Neural progenitor cell (in vitro differentiated cells): ENCODE results near the gene CAMK2D. TPM values are rescaled to one million over a fixed set of nuclear protein-coding genes. Genes with fewer than 3 reads are reported as not detected.

Experiments
- DNase-seq: peaks from one replicate; pipeline ENCODE4 v3.0.0-alpha.2; 2016; ENCODE audit warnings: low spot score
- H2AFZ ChIP-seq: fragments of 200-600 bp; sonication (generic); replicated peaks from 2 replicates; pipeline ENCODE4 v1.6.1; 2016; ENCODE audit warnings: antibody characterized with exemption
- H3F3A ChIP-seq: fragments of 200-600 bp; sonication (generic); 2 replicates; pipeline ENCODE4 v1.6.1; 2016; ENCODE audit warnings: antibody characterized with exemption, low read depth
- H3K27ac ChIP-seq: fragments of 200-600 bp; sonication (generic); 2 replicates; pipeline ENCODE4 v1.5.1; 2016; ENCODE audit warnings: mild to moderate bottlenecking
- H3K27me3 ChIP-seq: fragments of 200-600 bp; sonication (generic); 2 replicates; pipeline ENCODE4 v1.6.1; 2016; ENCODE audit warnings: mild to moderate bottlenecking, moderate library complexity
- H3K36me3 ChIP-seq: fragments of 200-600 bp; sonication (generic); 2 replicates; pipeline ENCODE4 v1.5.1; 2016
- H3K4me1 ChIP-seq: fragments of 200-600 bp; sonication (generic); 2 replicates; pipeline ENCODE4 v1.6.1; 2016; ENCODE audit warnings: mixed run types
- H3K4me2 ChIP-seq: fragments of 200-600 bp; sonication (generic); 2 replicates; pipeline ENCODE4 v1.6.1; 2016
- H3K4me3 ChIP-seq: fragments of 200-600 bp; sonication (generic); 2 replicates; pipeline ENCODE4 v1.5.1; 2016
- H3K79me2 ChIP-seq: fragments of 200-600 bp; sonication (generic); 2 replicates; pipeline ENCODE4 v1.6.1; 2016; ENCODE audit warnings: low read depth
- H3K9ac ChIP-seq: fragments of 200-600 bp; sonication (generic); 2 replicates; pipeline ENCODE4 v1.6.1; 2016
- H3K9me3 ChIP-seq: fragments of 200-600 bp; sonication (generic); 2 replicates; pipeline ENCODE4 v1.5.1; 2016; ENCODE audit warnings: low read depth
- H4K20me1 ChIP-seq: fragments of 200-600 bp; sonication (generic); 2 replicates; pipeline ENCODE4 v1.6.1; 2016; ENCODE audit warnings: low read depth
- H3K27ac Mint-ChIP-seq: 3 replicates; pipeline ENCODE4 v1.8.0; 2021; ENCODE audit warnings: mixed read lengths
- H3K27me3 Mint-ChIP-seq: 2 replicates; pipeline ENCODE4 v1.8.0; 2022; ENCODE audit warnings: low read depth, mild to moderate bottlenecking, inconsistent platforms, moderate library complexity, mixed read lengths; ENCODE audit not compliant: insufficient read depth
- H3K36me3 Mint-ChIP-seq: 3 replicates; pipeline ENCODE4 v1.8.0; 2021; ENCODE audit warnings: mixed read lengths
- H3K4me1 Mint-ChIP-seq: 3 replicates; pipeline ENCODE4 v1.8.0; 2021; ENCODE audit warnings: mixed read lengths
- H3K4me3 Mint-ChIP-seq: 3 replicates; pipeline ENCODE4 v1.8.0; 2021; ENCODE audit warnings: mild to moderate bottlenecking, moderate library complexity, mixed read lengths
- H3K9me3 Mint-ChIP-seq: 3 replicates; pipeline ENCODE4 v1.8.0; 2020; ENCODE audit warnings: mixed read lengths
- CTCF ChIP-seq: fragments of 200-600 bp; sonication (generic); IDR thresholded peaks from 2 replicates; pipeline ENCODE4 v1.5.1; 2017; ENCODE audit warnings: antibody characterized with exemption, mild to moderate bottlenecking
- EZH2 ChIP-seq: fragments of 200-600 bp; sonication (generic); IDR thresholded peaks from 2 replicates; pipeline ENCODE4 v1.6.1; 2017; ENCODE audit warnings: antibody characterized with exemption, mild to moderate bottlenecking, moderate library complexity
- EZH2phosphoT487 ChIP-seq: fragments of 200-600 bp; sonication (generic); IDR thresholded peaks from 2 replicates; pipeline ENCODE4 v1.6.1; 2017; ENCODE audit warnings: antibody characterized with exemption
- total RNA-seq: library from RNA; depleted of rRNA; stranded (reverse); fragments of >200 nt; gene quantifications from 2 replicates; pipeline ENCODE4 v1.2.3, GENCODE V29; 2015; ENCODE audit warnings: low replicate concordance

CAMK2D gene
- total RNA-seq, 1 donor from 2014 or later = 33.2 TPM

- H3K27ac ChIP-seq = no peak overlapping the region
- Mint-ChIP-seq H3K9me3 (no peaks in the 10 kb centered on the region), H3K36me3 (no peaks in the 10 kb centered on the region), H3K4me1 (peaks cover 42% of the 10 kb centered on the region), H3K27me3 (peaks cover 11% of the 10 kb centered on the region), H3K4me3 (peak overlapping the region; percentile 76), H3K27ac (no peak overlapping the region)
- H3K4me3 ChIP-seq = no peak overlapping the region
- peaks cover 14% of the 10 kb centered on the region for H3K4me1 ChIP-seq
- H3K79me2 ChIP-seq = peaks cover 12% of the 10 kb centered on the region
- H2AFZ ChIP-seq = no peak overlapping the region
- H3K36me3 ChIP-seq = no peaks in the 10 kb centered on the region
- H4K20me1 ChIP-seq = no peaks in the 10 kb centered on the region
- peaks cover 4% of the 10 kb centered on the region for H3K27me3 ChIP-seq
- no peak overlapping the region for H3K4me2 ChIP-seq
- H3K9me3 ChIP-seq = no peaks in the 10 kb centered on the region
- peaks cover 18% of the 10 kb centered on the region for H3F3A ChIP-seq
- no peak for TF ChIP-seq EZH2phosphoT487
- TF ChIP-seq CTCF = no peak
- TF ChIP-seq EZH2 = no peak
- H3K9ac ChIP-seq = no peak overlapping the region
- DNase-seq = no peak
Measured at GRCh38 chr4:113758372-113758771, 3.2 kb downstream of the CAMK2D start.

GRCh38 chr4:113757486-113757885, 4.1 kb downstream of the CAMK2D start:
- no peaks in the 10 kb centered on the region for H3K9me3 Mint-ChIP-seq
- peaks cover 9% of the 10 kb centered on the region for H3F3A ChIP-seq
- peaks cover 38% of the 10 kb centered on the region for H3K4me1 Mint-ChIP-seq
- H3K9me3 ChIP-seq = no peaks in the 10 kb centered on the region
- H3K27ac Mint-ChIP-seq = no peak overlapping the region
- peaks cover 13% of the 10 kb centered on the region for H3K4me1 ChIP-seq
- H3K36me3 ChIP-seq = no peaks in the 10 kb centered on the region
- no peaks in the 10 kb centered on the region for H3K36me3 Mint-ChIP-seq
- H3K4me2 ChIP-seq = no peak overlapping the region
- no peak overlapping the region for H3K4me3 Mint-ChIP-seq
- H2AFZ ChIP-seq = no peak overlapping the region
- H4K20me1 ChIP-seq = no peaks in the 10 kb centered on the region
- DNase-seq = no peak
- no peak overlapping the region for H3K4me3 ChIP-seq
- TF ChIP-seq EZH2phosphoT487 (no peak), EZH2 (no peak), CTCF (no peak)
- H3K27ac ChIP-seq = no peak overlapping the region
- H3K27me3 Mint-ChIP-seq = peaks cover 9% of the 10 kb centered on the region
- H3K9ac ChIP-seq = no peak overlapping the region
- H3K27me3 ChIP-seq = peaks cover 4% of the 10 kb centered on the region
- H3K79me2 ChIP-seq = peaks cover 12% of the 10 kb centered on the region

- Histone ChIP-seq H3K36me3 (no peaks in the 10 kb centered on the region), H3K79me2 (peaks cover 12% of the 10 kb centered on the region), H3K4me1 (peaks cover 13% of the 10 kb centered on the region), H4K20me1 (no peaks in the 10 kb centered on the region), H3K9ac (no peak overlapping the region), H3K4me3 (no peak overlapping the region), H3K9me3 (no peaks in the 10 kb centered on the region), H2AFZ (no peak overlapping the region), H3K27ac (no peak overlapping the region), H3K27me3 (peaks cover 4% of the 10 kb centered on the region), H3K4me2 (no peak overlapping the region), H3F3A (no peaks in the 10 kb centered on the region)
- no peak for DNase-seq
- TF ChIP-seq EZH2 (no peak), CTCF (no peak), EZH2phosphoT487 (no peak)
- H3K4me1 Mint-ChIP-seq = peaks cover 37% of the 10 kb centered on the region
- peaks cover 4% of the 10 kb centered on the region for H3K27me3 Mint-ChIP-seq
- H3K27ac Mint-ChIP-seq = no peak overlapping the region
- H3K36me3 Mint-ChIP-seq = no peaks in the 10 kb centered on the region
- no peak overlapping the region for H3K4me3 Mint-ChIP-seq
- H3K9me3 Mint-ChIP-seq = no peaks in the 10 kb centered on the region
Measured at GRCh38 chr4:113756005-113756410, 5.5 kb downstream of the CAMK2D start.

GRCh38 chr4:113750734-113751133, 10.8 kb downstream of the CAMK2D start:
- Histone ChIP-seq H3K36me3 (no peaks in the 10 kb centered on the region), H2AFZ (no peak overlapping the region), H3K9ac (no peak overlapping the region), H3K27me3 (no peaks in the 10 kb centered on the region), H3F3A (no peaks in the 10 kb centered on the region), H3K79me2 (no peaks in the 10 kb centered on the region), H3K27ac (no peak overlapping the region), H4K20me1 (no peaks in the 10 kb centered on the region), H3K9me3 (no peaks in the 10 kb centered on the region), H3K4me1 (peaks cover 7% of the 10 kb centered on the region), H3K4me3 (no peak overlapping the region), H3K4me2 (no peak overlapping the region)
- DNase-seq = no peak
- H3K4me3 Mint-ChIP-seq = no peak overlapping the region
- no peak overlapping the region for H3K27ac Mint-ChIP-seq
- H3K9me3 Mint-ChIP-seq = no peaks in the 10 kb centered on the region
- no peaks in the 10 kb centered on the region for H3K27me3 Mint-ChIP-seq
- peaks cover 3% of the 10 kb centered on the region for H3K36me3 Mint-ChIP-seq
- TF ChIP-seq EZH2phosphoT487 = no peak
- TF ChIP-seq CTCF = no peak
- TF ChIP-seq EZH2 = no peak
- peaks cover 11% of the 10 kb centered on the region for H3K4me1 Mint-ChIP-seq
